Motor neuron (in vitro differentiated cells): ENCODE data around the gene PTPN14. TPM values are rescaled to one million over a fixed set of nuclear protein-coding genes. Genes with fewer than 3 reads are reported as not detected.
A peak's percentile ranks its signal among the peaks of the same experiment; 100 is the strongest.
"Not testable (repeated sequence)": the region's sequence is repeated elsewhere in the genome, so short reads cannot be mapped to it uniquely, and the experiment has no call there.

ENCODE experiments used
- ATAC-seq, 8 experiments: fragments of 200-7000 bp; cut with Tn5 transposase; replicated peaks in 6 of 8; 2 replicates each; pipeline ENCODE4 v1.8.0; 2021; ENCODE audit warnings: mild to moderate bottlenecking in 8 of 8, moderate library complexity in 8 of 8
- H3K27ac ChIP-seq, 2 donors: fragments of 250-450 bp; sonication (Bioruptor Pico); 2 replicates each; pipeline ENCODE4 v1.9.0; 2021; ENCODE audit warnings: antibody characterized with exemption in 2 of 2, mild to moderate bottlenecking in 2 of 2, moderate library complexity in 1 of 2
- H3K4me1 ChIP-seq, 2 donors: fragments of 250-450 bp; sonication (Bioruptor Pico); replicated peaks in 1 of 2; 2 replicates each; pipeline ENCODE4 v1.6.1; 2021; ENCODE audit warnings: antibody characterized with exemption in 2 of 2, mild to moderate bottlenecking in 2 of 2, moderate library complexity in 1 of 2
- H3K4me3 ChIP-seq, 5 donors: fragments of 250-450 bp; sonication (Bioruptor Pico); 2 replicates each; pipeline ENCODE4 v1.9.0; 2021; ENCODE audit warnings: antibody characterized with exemption in 5 of 5, mild to moderate bottlenecking in 5 of 5, moderate library complexity in 4 of 5
- WGBS, 10 experiments: fragments of 450-650 bp; shearing (Covaris generic); methylation state at CpG; one replicate each; pipeline ENCODE4 v1.0.0; 2022; 5-methylcytosine and 5-hydroxymethylcytosine counted together
- in situ Hi-C, 9 experiments: fragments of 400-800 bp; cut with MboI; loops; one replicate each; pipeline ENCODE4 v1.15.0; 2021; ENCODE audit warnings: low sequenced_read_pairs in 9 of 9, low pct_unique_long_range_greater_than_20kb in 2 of 9; ENCODE audit not compliant: unreplicated experiment in 9 of 9
- total RNA-seq, 8 experiments: library from RNA; unstranded; fragments of 300-600 nt; gene quantifications; 2 replicates each; pipeline versions ENCODE4 v1.2.3 to v1.2.4, GENCODE V29; 2022

PTPN14 gene
- total RNA-seq, 8 experiments from 2014 or later: 1.4 to 43.4 (median 5.5) TPM

DNA sequence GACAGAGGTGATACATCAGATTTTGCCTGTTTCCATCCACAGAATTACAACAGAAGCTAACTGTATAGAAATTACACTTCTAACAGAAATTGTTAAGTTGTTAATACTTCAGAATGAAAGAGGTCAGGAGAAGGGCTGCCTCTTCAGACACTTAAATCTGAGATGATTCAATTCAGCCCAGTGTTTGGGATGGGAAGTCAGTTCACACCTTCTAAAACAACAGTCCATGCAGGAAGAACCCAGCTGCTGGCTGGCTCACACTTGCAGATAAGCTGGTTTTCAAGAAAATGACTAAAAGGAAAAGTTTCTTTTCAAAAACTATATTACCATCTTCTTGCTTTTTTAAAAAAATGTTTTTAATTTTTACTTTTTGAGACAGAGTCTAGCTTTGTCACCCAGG, 138.1 kb downstream of the PTPN14 start:
- Histone ChIP-seq H3K27ac (no peak overlapping the region), H3K4me1 (no peaks in the 10 kb centered on the region), H3K4me3 (no peak overlapping the region)
- no peak for ATAC-seq
- in situ Hi-C loops: no loop called here

DNA sequence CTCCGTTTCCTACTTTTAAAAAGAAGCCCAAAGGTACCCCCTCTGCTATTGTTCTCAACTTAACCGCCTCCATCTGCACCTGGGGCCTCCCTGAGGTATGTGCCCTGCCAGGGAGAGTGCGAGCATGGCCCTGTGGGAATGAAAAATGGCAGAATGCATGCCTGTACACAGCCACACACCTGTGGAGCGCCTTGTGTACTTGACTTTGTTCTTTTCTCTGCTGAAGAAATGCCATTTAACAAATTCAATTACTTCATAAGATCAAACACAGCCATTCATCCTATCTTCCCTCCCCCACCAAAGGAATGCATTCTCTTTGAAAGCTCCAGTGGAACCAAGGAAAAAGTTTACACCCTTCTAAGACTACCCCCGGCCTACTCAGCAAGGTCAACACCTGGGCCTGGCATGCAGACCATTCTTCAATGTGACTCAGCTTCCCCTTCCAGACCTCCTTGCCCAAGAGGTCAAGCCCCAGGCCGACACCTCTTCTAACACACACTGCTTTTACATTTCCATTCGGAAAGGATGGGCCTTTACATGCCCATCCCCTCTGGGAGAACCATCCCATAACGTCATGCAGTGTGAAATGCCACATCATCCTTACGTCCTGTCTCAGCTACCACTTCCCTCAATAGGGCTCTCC, 146.7 kb downstream of the PTPN14 start:
- H3K4me3 ChIP-seq: no peak overlapping the region
- in situ Hi-C loops: no loop called here
- no peak overlapping the region for H3K27ac ChIP-seq
- H3K4me1 ChIP-seq: no peaks in the 10 kb centered on the region
- peak in 2 of 8 experiments; percentile 54 to 75 for ATAC-seq
- WGBS, 10 experiments: 47 to 100% (median 77%) methylated on average over 1 to 9 of the region's 9 CpGs; no CpG with 5 or more reads in 1 of the 10 experiments

DNA sequence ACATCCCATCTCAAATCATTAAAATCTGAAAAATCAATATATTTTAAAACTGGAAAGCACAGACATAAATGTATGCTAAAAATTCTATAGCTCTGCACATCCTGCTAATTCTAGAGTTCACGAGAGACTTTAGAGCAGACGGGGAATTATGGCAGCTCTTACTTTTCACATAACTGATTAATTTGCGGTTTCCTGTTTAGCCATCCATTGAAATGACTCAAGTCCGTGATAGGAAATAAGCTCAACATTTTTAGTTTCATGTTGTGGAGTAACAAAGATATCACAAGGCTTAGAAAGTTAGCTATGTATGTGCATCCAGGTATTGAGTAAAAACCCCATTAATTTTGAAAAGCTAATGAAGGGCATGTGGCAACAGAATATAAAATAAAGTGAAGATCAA, 147.2 kb downstream of the PTPN14 start:
- no peak for ATAC-seq
- 50 to 100% (median 97%) methylated on average over 2 to 4 of the region's 4 CpGs for WGBS, 10 experiments
- H3K4me3 ChIP-seq: no peak overlapping the region
- no peak overlapping the region for H3K27ac ChIP-seq
- in situ Hi-C loops: no loop called here
- H3K4me1 ChIP-seq: no peaks in the 10 kb centered on the region

DNA sequence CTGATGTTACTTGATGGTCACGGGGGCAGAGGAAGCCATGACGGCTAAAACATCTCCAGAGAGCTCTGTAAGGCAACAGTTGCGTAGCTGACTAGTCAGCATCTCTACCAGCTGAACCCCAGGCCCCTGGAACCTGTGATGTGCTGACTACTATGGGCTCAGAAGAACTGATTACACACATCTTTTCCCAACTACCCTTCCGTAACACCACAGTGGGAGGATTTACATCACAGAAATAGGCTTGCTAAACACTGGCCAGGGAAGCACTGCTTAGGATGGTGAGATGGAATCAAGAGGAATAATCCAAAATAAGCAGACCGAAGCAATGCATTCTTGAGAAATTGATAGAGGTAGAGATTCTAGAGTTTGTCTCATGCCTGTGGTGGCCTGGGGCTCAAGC, 148.0 kb downstream of the PTPN14 start:
- no peak overlapping the region for H3K27ac ChIP-seq
- 11 to 100% (median 91%) methylated on average over 1 to 5 of the region's 5 CpGs; no CpG with 5 or more reads in 3 of the 10 experiments for WGBS, 10 experiments
- no peak for ATAC-seq
- H3K4me1 ChIP-seq: no peaks in the 10 kb centered on the region
- no peak overlapping the region for H3K4me3 ChIP-seq
- in situ Hi-C loops: no loop called here

DNA sequence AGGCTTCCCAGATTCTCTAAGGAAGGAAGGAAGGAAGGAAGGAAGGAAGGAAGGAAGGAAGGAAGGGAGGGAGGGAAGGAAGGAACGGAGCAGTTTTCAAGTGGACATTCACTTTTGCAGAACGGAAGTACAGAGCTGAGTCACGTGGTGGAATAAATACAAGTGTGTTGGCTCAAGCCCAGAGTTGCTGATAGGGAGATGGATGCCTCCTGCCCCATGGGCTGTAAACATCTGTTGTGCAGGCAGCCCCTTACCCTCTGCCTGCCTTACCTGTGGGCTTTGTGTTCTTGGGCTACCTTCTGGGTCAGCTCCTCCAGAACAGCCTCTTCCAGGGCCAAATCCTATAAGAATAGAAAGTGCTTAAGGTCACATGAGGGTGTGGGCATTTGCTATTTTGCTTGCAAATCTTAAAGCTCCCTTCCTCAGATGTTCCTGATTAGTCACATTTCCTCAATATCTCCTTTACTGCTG, 148.8 kb downstream of the PTPN14 start:
- WGBS, 10 experiments: 0 to 100% (median 0%) methylated on average over 2 to 3 of the region's 3 CpGs; no CpG with 5 or more reads in 7 of the 10 experiments
- in situ Hi-C loops: no loop called here
- no peak overlapping the region for H3K4me3 ChIP-seq
- ATAC-seq: peak in 3 of 8 experiments; percentile 14 to 61 (median 59)
- no peaks in the 10 kb centered on the region for H3K4me1 ChIP-seq
- H3K27ac ChIP-seq: no peak overlapping the region

DNA sequence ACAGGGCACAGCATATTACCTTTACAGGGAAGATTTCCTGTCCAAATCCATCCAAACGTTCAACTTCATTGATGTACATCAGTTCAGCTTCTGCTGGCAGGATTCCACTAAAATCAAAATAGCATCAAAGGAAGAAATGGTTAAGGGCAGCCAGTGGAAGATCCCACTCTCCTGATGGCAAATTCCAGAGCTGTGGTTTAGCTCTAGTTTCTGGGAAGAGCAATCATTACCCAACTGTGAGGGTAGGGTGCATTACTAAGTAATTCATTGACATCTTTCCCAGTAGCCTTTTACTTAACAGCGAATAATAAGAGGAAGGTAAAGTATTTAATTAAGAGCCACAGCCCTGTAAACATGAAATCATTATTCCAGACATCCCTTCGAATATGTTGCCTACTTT, 149.7 kb downstream of the PTPN14 start:
- Histone ChIP-seq H3K4me1 (no peaks in the 10 kb centered on the region), H3K4me3 (no peak overlapping the region), H3K27ac (no peak overlapping the region)
- 40 to 98% (median 82%) methylated on average over 2 to 3 of the region's 3 CpGs; no CpG with 5 or more reads in 1 of the 10 experiments for WGBS, 10 experiments
- ATAC-seq: peak in 1 of 8 experiments; percentile 11
- in situ Hi-C loops: no loop called here

DNA sequence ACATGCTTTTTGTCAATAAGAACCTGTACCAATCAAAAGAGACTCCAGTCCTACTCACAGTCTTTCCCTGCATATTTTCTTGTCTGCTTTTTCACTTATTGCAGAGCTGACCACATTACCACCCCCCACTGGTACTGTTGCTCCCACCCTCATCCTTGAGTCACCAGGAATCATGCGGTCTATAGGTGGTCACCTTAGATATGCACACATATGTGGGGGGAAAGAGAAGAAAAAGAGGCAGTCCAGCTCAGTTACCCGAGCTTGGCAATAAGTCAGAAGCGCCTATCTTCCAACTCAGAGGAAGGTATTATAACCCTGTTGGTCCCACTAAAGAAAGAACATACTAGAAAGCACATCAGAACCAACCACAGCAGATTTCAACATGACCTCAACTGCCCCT, 151.3 kb downstream of the PTPN14 start:
- in situ Hi-C loops: no loop called here
- 60 to 100% (median 93%) methylated on average over 1 to 3 of the region's 3 CpGs; no CpG with 5 or more reads in 2 of the 10 experiments for WGBS, 10 experiments
- Histone ChIP-seq H3K4me1 (no peaks in the 10 kb centered on the region), H3K4me3 (no peak overlapping the region), H3K27ac (no peak overlapping the region)
- ATAC-seq: no peak

DNA sequence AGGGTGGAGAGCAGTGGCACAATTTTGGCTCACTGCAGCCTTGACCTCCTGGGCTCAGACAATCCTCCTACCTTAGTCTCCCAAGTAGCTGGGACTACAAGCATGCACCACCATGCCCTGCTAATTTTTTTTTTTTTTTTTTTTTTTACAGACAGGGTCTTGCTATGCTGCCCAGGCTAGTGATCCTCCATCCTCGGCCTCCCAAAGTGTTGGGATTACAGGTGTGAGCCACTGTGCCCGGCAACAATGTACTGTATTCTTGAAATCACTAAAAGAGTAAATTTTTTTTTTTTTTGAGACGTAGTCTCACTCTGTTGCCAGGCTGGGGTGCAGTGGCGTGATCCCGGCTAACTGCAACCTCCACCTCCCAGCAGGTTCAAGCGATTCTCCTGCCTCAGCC, 152.9 kb downstream of the PTPN14 start:
- ATAC-seq: no peak
- no peak overlapping the region for H3K4me3 ChIP-seq
- H3K27ac ChIP-seq: no peak overlapping the region
- in situ Hi-C loops: no loop called here
- H3K4me1 ChIP-seq: no peaks in the 10 kb centered on the region
- WGBS, 10 experiments: 87 to 100% (median 94%) methylated on average over 1 to 4 of the region's 6 CpGs; no CpG with 5 or more reads in 2 of the 10 experiments

DNA sequence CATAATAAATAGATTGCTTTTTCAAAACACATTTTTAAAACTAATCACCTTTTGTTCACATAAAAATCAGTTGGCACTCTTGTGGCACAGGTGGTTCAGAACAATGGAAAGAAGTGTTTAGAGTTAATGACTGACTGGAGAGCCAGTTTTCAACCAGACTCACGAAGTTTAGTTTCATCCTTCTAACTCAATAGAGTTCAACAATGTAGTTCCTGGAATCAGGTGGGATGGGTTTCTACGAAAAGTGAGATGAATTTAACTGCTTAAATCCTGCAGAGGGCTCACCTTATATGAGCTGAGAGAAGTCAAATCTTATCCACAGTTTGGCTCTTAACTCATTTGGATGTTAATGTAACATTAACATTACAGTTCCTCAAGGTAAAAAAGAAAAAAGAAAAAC, 153.9 kb downstream of the PTPN14 start:
- no peak overlapping the region for H3K4me3 ChIP-seq
- ATAC-seq: no peak
- WGBS, 10 experiments: 33 to 100% (median 60%) methylated on average over 1 to 2 of the region's 2 CpGs; no CpG with 5 or more reads in 1 of the 10 experiments
- H3K4me1 ChIP-seq: peaks cover 0 to 4% of the 10 kb centered on the region in 2 donors
- in situ Hi-C loops: no loop called here
- no peak overlapping the region for H3K27ac ChIP-seq

DNA sequence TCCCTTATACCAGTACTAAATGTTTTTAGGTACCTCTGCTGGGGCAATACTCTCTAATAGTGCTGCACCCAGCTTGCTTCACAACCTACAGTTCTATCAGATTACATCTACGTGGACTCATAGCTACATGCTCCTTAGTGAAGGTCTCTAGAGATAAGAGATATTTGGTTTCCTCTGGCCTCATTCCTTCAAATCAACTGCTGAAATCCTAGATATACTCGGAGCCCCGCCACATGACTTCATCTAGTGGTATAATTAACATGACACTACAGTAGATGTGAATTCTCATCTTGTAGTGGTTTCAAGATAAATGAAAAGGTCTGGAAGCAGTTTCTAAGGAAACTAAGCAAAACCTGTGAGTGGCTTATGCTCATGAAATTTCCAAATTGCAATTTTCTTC, 155.1 kb downstream of the PTPN14 start:
- Histone ChIP-seq H3K4me3 (no peak overlapping the region), H3K4me1 (peaks cover 0 to 15% of the 10 kb centered on the region in 2 donors), H3K27ac (no peak overlapping the region)
- no peak for ATAC-seq
- in situ Hi-C loops: no loop called here
- 89 to 100% (median 100%) methylated on average over 1 to 3 of the region's 3 CpGs; no CpG with 5 or more reads in 1 of the 10 experiments for WGBS, 10 experiments

DNA sequence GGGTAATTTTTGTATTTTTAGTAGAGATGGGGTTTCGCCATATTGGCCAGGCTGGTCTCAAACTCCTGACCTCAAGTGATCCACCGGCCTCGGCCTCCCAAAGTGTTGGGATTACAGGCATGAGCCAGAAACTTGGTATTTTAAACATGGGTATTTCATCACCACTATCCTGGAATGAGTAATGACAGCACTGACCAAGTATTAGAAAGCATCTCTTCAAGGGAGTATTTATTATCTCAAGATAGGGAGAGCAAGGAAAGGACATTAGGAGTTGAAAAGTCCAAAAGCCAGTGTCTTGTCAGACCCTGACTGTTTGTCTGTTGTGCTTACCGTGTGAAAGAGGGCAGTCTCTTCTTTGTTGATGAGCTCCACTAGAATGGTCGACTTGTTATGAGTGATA, 156.8 kb downstream of the PTPN14 start:
- H3K4me1 ChIP-seq: peaks cover 0 to 15% of the 10 kb centered on the region in 2 donors
- in situ Hi-C loops, H3K4me3 ChIP-seq, ATAC-seq, H3K27ac ChIP-seq: not testable (repeated sequence)
- WGBS, 10 experiments: 33 to 92% (median 86%) methylated on average over 1 to 5 of the region's 5 CpGs; no CpG with 5 or more reads in 2 of the 10 experiments

DNA sequence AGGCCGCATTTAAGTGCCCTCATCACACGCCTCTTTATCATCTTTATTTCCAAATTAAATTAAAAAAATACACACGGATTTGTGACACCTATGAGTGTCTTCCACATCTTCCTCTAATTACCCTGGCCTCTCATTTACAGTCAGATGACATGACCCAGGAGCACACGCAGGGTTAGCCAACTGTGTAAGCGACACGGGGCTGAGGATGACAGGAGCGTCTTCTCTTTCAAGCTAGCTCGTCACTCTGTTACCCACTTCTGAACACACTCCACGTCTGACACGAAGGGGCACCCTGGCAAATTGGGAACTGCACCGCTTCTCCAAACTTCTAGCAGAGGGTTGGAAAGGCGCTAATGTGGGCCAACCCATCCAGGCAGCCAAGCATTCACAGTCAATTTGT, 158.3 kb downstream of the PTPN14 start:
- Histone ChIP-seq H3K4me1 (peaks cover 0 to 15% of the 10 kb centered on the region in 2 donors), H3K27ac (no peak overlapping the region), H3K4me3 (no peak overlapping the region)
- in situ Hi-C loops: no loop called here
- 60 to 100% (median 90%) methylated on average over 1 to 12 of the region's 12 CpGs; no CpG with 5 or more reads in 2 of the 10 experiments for WGBS, 10 experiments
- ATAC-seq: no peak

DNA sequence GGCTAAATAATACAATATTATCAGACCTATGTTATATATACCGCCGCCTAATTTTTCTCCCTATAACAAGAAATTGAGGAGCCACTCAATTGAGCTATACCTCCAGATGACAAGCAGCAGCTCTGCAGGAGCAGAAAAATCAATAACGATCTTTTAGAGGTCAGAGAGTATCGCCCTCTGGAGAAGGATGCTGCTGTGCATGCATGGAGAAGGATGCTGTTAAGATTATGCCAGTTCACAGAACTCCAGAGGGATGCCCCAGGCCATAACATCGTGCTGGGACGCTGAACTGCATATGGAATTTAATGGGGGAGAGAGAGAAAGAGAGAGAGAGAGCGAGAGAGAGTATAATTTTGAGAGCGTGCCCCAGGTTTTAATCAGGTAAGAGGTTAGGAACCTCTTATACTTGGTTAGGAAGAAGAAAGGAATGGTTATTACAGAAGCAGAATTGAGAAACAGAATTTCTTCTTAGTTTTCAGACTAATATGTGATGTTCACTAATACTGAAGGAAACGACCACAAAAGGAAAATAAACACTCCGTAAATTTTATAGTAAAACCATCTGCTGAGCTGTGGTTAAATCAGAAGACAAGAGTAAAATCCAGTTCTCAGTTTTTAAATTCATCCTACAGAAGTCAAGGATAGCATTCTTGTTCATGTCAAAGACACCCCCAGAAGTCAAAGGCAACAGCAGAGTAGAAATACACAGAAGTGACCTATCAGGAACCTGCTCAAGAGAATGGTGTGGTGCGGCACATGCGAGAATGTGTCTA, 159.3 kb downstream of the PTPN14 start:
- peak in 2 of 8 experiments; percentile 47 to 57 for ATAC-seq
- H3K4me3 ChIP-seq: no peak overlapping the region
- in situ Hi-C loops: no loop called here
- no peak overlapping the region for H3K27ac ChIP-seq
- WGBS, 10 experiments: 64 to 97% (median 86%) methylated on average over 2 to 12 of the region's 12 CpGs
- H3K4me1 ChIP-seq: peaks cover 0 to 15% of the 10 kb centered on the region in 2 donors
